H1 (cell line): Measurements from ENCODE around the gene CEMP1. TPM values are rescaled to one million over a fixed set of nuclear protein-coding genes. Genes with fewer than 3 reads are reported as not detected.

Experiments used
- E2F6 ChIP-seq: IDR thresholded peaks from 2 replicates; pipeline ENCODE4 v1.6.1; 2012; ENCODE audit warnings: inconsistent platforms
- POLR2AphosphoS5 ChIP-seq: IDR thresholded peaks from 2 replicates; pipeline ENCODE4 v1.6.1; 2011; ENCODE audit warnings: low read depth, low read length
- polyA plus RNA-seq, 7 experiments: library from polyadenylated mRNA; depleted of rRNA in 3 of 7; stranded (reverse) in 5 of 7; unstranded in 2 of 7; fragments of >200 nt in 5 of 7; fragments of 200-250 nt in 2 of 7; gene quantifications; 1 replicate in 5 of 7; 2 replicates in 1 of 7; 4 replicates in 1 of 7; pipeline versions ENCODE4 v1.2.1 to v1.2.3, GENCODE V29; 2011 to 2013; ENCODE audit warnings: missing spikeins in 2 of 7, mixed read lengths in 2 of 7
- total RNA-seq: library from RNA; stranded (reverse); fragmentation: NEBNext Ultra II Directional; extraction: Animal tissue kit (Norgen Biotek cat#: 25700); gene quantifications from 2 replicates; pipeline ENCODE4 v1.2.1, GENCODE V29; 2021

Gene CEMP1
- total and polyA plus RNA-seq, 2 of the 8 experiments (the other 6 are each of a cell fraction or from before 2014, with no cell fraction given), result not detected

GRCh38 chr16:2531696-2532493 lies 687 bp upstream of the CEMP1 start (continued):
- TF ChIP-seq E2F6 (peak; percentile 81), POLR2AphosphoS5 (peak; percentile 85)
